HG03558 (cell line): ENCODE data around the gene ZNF438.
"Not testable (repeated sequence)": the region's sequence is repeated elsewhere in the genome, so short reads cannot be mapped to it uniquely, and the experiment has no call there.

Experiments used
- ATAC-seq: cut with Tn5 transposase; IDR thresholded peaks from one replicate; pipeline ENCODE4 v1.9.1; 2021; ENCODE audit warnings: moderate number of reproducible peaks; ENCODE audit not compliant: unreplicated experiment; ENCODE audit errors: extremely low read depth

The ZNF438 gene

DNA sequence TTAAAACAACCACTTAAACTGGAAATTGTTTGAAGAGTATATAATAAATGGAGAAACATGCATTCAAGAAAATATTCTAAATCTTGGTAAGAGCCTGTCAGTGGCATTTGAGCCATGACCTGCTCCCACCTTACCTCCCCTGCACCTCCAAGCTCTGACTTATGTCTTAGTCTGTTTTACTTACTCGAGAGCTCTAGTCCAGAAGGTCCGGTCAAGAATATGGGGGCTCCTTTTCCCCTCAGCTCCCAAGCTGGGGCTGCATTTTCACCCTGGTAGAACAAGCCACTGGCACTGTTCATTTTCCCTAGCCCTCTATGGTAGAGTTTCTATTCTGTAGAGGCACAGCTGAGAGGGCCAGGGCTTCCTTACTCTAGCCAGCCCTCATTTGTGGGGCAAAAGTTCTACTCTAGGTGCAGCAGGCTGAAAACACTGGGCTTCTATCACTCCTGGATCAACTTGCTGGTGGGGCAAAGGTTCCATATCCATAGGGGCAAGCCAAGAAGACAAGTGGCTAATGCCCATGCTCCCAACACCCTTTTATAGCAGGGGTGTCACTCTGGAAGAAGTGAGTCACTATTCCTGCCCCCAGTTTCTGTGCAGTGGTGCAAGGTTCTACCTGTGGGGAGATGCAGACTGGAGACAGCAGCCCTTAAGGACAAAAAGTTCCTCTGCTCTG lies 40.6 kb downstream of the ZNF438 start:
- no peak for ATAC-seq

DNA sequence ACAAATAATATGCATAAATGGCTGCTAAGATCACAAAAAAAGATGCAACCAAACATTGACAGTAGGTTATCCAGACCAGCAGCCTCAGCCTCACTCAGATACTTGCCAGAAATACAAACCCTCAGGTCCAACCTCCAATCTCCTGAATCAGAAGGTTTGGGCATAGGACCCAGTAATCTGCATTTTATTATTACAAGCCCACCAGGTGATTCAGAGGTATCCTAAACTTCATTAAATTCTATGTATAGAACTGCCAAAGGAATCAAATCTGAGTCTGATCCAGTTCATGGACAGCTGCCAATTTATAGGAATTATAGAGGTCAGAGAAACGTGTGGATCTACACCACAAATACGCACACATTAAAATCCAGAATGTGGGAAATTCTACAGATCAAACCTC lies 41.3 kb downstream of the ZNF438 start:
- ATAC-seq: no peak

DNA sequence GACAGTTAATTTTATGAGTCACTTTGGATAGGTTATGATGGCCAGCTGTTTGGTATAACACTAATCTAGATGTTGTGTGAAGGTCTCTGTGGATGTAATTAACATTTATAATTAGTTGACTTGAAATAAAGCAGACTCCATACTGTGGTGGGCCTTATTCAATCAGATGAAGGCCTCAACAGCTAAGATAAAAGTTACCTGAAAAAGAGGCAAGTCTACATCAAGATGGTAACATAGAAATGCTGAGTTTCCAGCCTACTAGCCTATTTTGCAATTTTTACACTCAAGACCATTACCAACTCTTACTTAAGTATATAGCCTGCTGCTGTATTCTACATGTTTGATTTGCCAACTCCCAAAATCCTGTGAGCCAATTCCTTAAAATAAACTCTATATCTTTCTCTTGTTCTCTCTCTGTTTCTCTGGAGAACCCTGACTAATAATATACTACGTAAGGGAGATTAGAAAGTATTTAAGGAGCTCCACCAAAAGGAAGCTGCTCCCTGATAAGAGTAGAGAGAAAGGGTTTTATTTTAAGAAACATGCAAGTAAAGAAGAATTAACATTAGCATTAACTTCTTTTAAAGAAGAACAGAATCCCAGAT lies 42.7 kb downstream of the ZNF438 start:
- ATAC-seq: no peak

DNA sequence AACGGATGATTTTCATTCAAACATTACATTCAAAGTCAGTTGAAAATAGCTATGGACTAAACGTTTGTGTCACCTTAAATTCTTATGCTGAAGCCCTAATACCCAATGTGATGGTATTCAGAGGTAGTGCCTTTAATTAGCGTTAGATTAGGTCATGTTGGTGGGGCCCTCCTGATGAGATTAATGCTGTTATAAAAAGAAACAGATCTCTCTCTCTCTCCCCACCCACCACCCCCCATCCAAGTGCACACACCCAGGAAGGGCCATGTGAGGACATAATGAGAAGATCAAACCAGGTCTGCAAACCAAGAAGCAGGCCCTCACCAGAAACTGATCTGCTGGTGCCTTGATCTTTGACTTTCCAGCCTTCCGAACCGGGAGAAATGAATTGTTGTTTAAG lies 44.2 kb downstream of the ZNF438 start:
- ATAC-seq: no peak

DNA sequence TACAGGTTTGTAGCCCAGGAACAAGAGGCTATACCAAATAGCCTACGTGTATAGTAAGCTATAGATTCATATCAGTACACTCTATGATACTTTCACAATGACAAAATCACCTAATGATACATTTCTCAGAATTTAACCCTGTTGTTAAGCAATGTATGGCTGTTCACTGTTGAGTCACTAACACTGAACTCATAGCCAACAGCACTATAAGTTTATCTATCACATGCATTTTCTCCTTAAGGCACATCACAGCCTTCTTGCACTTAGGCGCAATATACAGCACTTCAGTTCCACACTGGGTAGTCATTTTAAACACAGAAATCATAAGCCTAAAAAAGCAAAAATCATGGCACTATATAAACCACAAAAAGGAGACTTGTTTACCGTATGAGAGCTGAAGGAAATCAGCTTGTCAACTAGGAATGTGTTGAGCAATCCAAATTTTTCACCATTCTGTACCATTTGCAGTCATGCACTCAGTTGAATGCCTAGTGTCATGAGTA lies 45.6 kb downstream of the ZNF438 start:
- ATAC-seq: no peak

DNA sequence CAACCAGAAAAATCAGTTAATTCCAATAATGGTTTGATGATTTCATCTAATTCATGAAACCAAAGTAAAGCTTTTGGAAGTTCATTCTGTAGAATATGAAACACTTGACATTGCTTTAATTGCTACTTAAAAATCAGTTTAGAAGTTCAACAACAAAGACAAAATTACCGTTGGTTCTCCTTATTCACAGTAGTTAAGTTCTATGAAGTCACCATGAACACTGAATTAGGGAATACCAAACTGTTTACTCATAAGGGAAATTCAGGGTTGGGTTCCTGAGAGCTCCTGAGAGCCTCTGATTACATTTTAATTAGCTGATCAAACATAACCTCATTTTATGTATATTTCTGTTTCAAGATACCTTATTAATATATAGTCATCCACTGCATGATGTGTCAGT lies 46.2 kb downstream of the ZNF438 start:
- ATAC-seq: no peak

DNA sequence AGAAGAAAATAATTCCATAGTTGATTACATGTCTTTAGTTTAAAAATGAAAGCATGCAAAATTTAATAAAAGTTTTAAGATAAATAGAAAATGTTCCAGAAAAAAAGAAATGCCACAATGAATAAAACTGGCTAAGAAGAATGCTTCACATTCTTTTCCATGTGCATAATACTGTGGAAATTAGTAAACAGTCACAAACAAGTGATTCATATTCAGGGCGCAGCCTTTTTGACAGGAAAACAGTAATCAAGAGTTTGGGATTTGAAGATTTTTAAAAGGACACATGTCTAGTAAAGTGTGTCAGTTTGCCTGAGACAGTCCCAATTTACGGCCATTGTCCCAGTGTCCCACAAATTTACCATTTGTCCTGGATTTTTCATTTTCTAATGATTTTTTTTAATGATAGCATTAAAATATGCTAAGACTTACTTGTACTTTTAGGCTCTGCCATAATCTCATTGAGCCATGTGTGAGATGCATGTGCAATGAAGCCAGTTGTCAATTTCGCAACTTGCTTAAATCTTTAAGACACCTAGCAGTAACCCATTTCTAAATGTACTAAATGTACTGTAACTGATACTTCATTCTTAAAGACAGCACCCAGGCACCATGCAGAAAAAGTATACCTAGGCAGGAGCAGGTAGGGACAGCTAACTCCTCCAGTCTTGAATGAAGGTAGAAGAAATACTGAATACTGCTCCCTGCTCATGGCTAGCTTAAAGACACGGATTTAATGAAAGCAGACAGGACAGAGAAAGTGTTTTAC lies 46.9 kb downstream of the ZNF438 start:
- ATAC-seq: no peak

DNA sequence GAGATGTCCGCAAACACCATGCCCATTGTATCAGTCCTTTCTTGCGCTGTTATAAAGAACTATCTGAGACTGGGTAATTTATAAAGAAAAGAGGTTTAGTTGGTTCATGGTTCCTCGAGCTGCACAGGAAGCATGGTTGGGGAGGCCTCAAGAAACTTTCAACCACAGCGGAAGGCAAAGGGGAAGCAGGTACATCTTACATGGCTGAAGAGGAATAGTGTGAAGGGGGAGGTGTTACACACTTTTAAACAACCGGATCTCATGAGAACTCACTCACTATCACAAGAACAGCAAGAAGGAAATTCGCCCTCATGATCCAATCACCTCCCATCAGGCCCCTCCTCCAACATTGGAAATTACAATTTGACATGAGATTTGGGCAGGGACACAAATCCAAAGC lies 48.5 kb downstream of the ZNF438 start:
- not testable (repeated sequence) for ATAC-seq

DNA sequence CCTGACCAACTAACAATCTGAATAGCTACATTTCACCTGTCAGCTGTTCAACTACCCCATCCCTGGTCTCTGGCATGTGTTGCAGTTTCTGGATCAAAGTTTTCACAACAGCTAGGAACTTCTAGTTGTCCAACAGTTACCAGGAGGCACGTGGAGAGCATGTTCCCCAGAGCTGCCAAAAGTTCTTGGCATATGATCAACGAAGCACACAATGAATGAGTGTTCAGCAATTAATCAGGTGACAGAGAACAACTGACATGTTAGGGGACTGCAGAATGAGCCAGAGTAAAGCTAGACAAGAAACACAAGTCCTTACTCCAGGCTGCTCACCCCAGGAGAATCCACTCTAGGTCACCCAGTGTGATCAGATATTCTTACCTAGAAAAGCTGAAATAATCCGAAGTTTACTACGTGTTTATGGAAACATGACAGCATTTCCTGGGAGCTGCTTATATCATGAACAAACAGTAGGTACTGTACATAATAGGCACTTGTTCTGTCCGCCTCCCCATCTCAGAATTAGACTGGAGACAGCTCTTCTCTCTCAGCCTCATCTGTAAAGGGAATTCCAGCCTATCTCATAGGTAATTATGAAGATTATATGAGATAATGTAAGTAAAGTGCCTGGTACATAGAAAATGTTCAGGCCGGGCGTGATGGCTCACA lies 50.6 kb downstream of the ZNF438 start:
- no peak for ATAC-seq

DNA sequence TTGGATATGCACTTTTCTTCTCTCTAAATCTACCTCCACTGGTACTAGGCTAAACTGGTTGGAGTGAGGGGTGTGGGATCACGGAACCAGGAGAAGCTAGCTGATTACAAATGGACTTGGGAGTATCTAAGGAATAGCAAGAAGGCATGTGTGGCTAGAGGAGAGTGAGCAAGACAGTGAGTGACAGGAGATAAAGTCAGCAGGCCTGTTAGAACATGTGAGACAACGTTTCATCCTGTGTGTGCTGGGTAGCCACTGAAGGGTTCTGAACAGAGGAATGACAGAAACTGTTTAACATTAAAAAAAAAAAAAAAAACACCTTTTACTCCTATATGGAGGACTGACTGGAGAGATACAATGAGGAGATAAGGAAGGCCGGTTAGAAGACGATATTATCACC lies 51.7 kb downstream of the ZNF438 start:
- ATAC-seq: no peak

DNA sequence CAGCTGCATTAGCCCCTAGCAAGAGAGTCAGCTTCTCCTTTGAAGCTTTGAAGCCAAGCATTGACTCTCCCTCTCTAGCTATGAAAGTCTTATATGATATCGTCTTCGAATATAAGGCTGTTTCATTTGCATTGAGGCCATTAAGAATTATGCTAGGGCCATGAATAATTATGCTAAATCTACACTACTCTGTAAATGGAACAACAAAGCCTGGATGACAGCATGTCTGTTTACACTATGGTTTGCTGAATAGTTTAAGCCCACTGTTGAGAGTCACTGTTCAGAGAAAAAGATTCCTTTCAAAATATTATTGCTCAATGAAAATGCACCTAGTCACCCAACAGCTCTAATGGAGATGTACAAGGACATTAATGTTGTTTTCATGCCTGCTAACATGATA lies 52.8 kb downstream of the ZNF438 start:
- no peak for ATAC-seq

DNA sequence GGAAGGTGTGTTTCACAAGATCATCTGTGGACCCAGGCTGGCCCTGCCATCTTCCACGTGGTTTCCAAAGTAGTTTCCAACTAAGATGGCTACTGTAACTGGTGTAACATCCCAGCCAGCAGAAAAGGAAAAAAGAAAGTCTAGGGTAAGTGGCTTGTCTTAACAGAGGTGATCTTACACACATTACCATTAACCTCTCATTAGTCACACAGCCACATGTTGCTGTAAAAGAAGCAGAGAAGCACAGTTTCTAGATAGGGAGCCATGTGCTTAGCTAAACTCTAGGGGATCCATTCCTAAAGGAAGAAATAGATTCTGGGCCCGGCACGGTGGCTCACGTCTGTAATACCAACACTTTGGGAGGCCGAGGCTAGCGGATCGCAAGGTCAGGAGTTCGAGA lies 54.3 kb downstream of the ZNF438 start:
- ATAC-seq: no peak

DNA sequence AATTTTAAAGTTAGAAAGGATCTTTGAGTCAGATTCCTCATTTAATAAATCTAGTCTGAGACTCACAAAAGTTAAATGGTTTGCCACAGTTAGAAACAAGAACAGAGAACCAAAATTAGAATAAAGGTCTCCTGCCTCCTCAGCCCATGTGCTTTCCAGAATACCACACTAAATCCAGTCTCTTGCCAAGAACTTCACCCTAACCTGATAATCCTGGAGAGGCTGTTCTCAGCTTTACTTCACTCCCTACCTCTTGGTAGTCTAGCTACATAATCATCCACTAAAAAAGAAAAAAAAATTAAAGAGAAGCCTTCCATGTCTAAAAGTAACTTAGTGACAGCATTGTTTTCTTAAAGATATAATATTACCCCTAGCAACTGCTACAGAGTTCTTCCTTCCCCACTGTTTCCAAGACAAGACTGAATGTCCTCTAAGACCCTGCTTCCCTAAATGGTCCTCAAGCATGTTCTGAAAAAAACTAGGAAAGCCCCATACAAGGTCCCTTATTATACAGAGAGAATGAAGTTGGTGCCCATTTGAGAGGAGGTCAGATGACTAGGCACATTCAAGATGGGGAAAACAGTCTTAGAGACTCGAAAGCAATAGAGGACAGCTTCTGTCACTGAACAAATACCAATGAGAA lies 56.8 kb downstream of the ZNF438 start:
- no peak for ATAC-seq

DNA sequence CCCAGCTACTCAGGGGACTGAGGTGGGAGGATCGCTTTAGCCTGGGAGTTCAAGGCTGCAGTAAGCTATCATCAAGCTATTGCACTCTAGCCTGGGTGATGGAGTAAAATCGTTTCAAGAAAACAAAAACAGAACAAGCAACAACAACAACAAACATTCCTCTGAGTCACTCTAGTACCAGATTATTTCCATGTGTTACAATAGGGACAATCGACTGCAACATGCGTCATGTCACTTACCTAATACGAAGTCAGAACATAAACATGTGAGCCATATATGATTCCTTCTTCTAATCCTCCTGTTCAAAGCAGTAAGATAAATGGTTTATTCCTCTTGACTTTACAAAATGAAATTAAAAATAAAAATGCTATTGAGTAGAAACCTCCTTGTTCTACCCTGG lies 57.3 kb downstream of the ZNF438 start:
- no peak for ATAC-seq

DNA sequence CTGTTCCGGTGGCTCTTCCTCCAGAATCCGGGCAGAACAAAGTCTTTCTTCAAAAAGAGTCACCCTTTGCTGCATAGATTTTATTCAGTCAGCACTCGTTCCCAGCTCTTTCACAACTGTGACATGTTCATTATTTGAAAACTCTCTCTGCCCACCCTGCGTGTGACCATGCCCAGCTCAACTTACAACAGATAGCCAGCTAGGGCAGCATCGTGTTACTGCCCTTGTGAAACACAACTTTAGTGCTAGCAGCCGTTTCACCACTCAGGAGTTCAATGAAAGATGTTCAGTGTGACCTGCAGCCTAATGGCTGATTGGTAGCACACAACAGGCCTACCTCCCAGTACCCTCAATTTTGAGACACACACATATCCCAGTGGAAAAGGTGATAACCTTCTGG lies 57.9 kb downstream of the ZNF438 start:
- no peak for ATAC-seq

DNA sequence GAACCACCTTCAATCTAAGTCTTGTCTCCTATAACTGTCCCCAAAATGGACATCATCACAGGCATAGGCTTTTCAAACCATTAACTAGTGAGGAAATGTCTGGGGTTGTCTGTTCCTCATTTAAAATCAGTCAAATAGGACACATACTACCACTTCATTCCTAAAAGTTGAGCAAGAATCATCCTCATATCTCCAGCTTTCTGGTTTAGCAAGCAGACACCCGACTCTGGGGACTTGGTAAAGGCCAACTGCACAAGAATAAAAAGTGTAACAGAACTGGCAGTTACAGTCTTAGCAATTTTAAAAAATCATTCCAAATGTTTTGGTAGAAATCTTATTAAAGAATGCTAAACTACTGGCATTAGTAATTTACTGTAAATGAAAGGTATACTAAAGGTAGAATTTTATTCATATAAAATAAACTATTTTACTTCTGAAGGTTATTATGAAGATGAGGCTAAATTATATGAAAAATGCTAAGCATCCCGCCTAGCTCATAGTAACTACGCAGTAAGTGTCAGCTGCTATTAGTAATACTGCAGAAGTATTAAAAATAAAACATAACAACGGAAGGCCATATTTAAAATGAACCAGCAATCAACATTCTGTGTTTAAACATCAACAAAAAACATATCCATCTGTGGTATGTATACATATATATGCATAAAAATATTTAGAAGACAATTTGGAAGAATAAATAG lies 60.8 kb downstream of the ZNF438 start:
- ATAC-seq: no peak

DNA sequence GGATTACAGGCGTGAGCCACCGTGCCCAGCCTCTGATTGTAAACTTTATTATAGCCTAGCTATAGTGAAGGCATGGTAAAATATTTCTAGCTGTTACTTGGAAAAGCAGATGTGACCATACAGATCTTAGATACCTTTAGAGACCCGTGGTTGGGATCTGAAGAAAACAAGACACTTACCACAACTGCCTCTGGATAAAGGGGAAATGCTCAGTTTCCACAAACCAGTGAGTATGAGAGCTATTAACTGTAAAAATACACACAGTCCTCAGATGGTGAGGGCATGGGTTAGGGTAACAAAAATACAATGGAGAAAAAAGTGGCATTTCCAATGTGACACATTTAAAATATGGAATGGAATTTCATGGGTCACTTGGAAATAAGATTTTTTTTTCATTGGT lies 63.0 kb downstream of the ZNF438 start:
- no peak for ATAC-seq

DNA sequence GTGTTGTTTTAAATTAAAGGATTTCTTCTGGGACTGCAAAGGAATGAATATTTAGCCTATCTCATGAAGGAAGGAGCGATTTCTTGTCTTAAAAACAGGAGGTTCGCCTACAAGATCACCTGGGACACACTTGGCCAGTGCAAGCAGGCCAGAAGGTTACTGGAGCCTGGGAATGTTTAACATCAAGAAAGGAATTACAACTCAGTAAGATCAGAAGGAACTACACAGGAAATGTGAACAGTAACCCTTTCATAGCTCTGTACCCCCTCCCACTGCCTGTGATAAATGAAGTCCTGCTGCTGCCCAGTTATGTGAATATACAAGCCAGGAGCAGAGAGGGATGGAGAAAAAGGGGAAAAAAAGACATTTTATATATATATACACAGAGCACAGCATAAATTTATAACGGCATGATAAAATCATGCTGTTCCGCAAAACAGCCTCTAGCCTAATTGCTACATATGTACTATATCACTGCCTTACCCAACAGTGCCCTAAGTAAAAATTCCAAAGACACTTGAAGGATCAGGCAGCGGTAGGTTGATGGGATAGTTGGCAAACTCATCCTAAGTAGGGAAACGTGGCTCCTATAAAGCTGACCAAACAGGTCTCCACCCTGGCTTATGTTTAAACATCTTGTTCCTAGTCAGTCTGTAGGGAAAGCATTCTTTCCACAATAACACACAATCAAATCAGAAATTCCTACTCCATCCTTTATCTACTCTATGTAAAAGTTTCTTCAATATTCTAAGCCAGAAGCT lies 63.8 kb downstream of the ZNF438 start:
- no peak for ATAC-seq
